Lung (tissue), 12 donors: ENCODE measurements around the gene CRMP1. TPM values are rescaled to one million over a fixed set of nuclear protein-coding genes. Genes with fewer than 3 reads are reported as not detected.

Experiments
- ATAC-seq: fragments of 200-7000 bp; cut with Tn5 transposase; one replicate; pipeline ENCODE4 v1.9.1; 2020; ENCODE audit warnings: moderate number of reproducible peaks; ENCODE audit not compliant: insufficient read depth, low FRiP score
- DNase-seq, 3 donors: peaks; one replicate each; pipeline ENCODE4 v3.0.0-alpha.2; 2013 to 2017
- H3K27ac ChIP-seq, 2 donors: one replicate each; pipeline ENCODE4 v1.5.1; 2013; ENCODE audit warnings: mild to moderate bottlenecking in 2 of 2, moderate library complexity in 2 of 2, control low read depth in 1 of 2, inconsistent platforms in 1 of 2, low read depth in 1 of 2, low read length in 1 of 2
- H3K27me3 ChIP-seq, 3 donors: one replicate each; pipeline ENCODE4 v1.5.1; 2013; ENCODE audit warnings: low read length in 2 of 3; ENCODE audit not compliant: control insufficient read depth in 3 of 3, insufficient read depth in 3 of 3
- H3K36me3 ChIP-seq, 4 donors: one replicate each; pipeline ENCODE4 v1.5.1; 2013; ENCODE audit warnings: low read length in 4 of 4, mild to moderate bottlenecking in 1 of 4, moderate library complexity in 1 of 4; ENCODE audit not compliant: control insufficient read depth in 4 of 4, insufficient read depth in 4 of 4
- H3K4me1 ChIP-seq, 5 donors: one replicate each; pipeline ENCODE4 v1.5.1; 2013; ENCODE audit warnings: low read length in 5 of 5, mild to moderate bottlenecking in 2 of 5, moderate library complexity in 1 of 5; ENCODE audit not compliant: control insufficient read depth in 5 of 5, insufficient read depth in 5 of 5
- H3K4me3 ChIP-seq: one replicate; pipeline ENCODE4 v1.5.1; 2013; ENCODE audit warnings: mild to moderate bottlenecking, control low read depth, moderate library complexity
- H3K9ac ChIP-seq, 2 donors: one replicate each; pipeline ENCODE4 v1.5.1; 2013; ENCODE audit warnings: low read length in 2 of 2, control low read depth in 1 of 2; ENCODE audit not compliant: insufficient read depth in 1 of 2
- H3K9me3 ChIP-seq, 4 donors: one replicate each; pipeline ENCODE4 v1.5.1; 2013; ENCODE audit warnings: low read length in 3 of 4, mild to moderate bottlenecking in 1 of 4, moderate library complexity in 1 of 4; ENCODE audit not compliant: control insufficient read depth in 4 of 4, insufficient read depth in 3 of 4
- CTCF ChIP-seq: IDR thresholded peaks from 2 replicates; pipeline ENCODE4 v1.5.1; 2012; ENCODE audit warnings: mild to moderate bottlenecking; ENCODE audit errors: control extremely low read depth, extremely low read depth
- WGBS, 2 donors: extraction: QIAGEN DNeasy Blood & Tissue Kit; methylation state at CpG; one replicate each; pipeline ENCODE4 v1.1.7; 2013; 5-methylcytosine and 5-hydroxymethylcytosine counted together
- polyA plus RNA-seq, 2 donors: library from polyadenylated mRNA; stranded (reverse); fragments of 200-250 nt; gene quantifications; one replicate each; pipeline ENCODE4 v1.2.1, GENCODE V29; 2013
- total RNA-seq, 2 donors: library from RNA; depleted of rRNA in 1 of 2; stranded (reverse); fragments of >200 nt in 1 of 2; gene quantifications; one replicate each; pipeline ENCODE4 v1.2.1, GENCODE V29; 2014 to 2021
- donor health status: control.
- donor health status: control.
- donor health status: Bipolar disorder and iron deficiency.
- donor health status: healthy.
- donor health status: DM: yes; HTN: yes; CAD: no.

Gene CRMP1
- total and polyA plus RNA-seq, 4 donors, result 2.1 to 24.4 (median 4.6) TPM

- Histone ChIP-seq H3K27ac (no peak overlapping the region), H3K4me3 (no peak overlapping the region), H3K36me3 (no peaks in the 10 kb centered on the region), H3K9me3 (peaks cover 0 to 6% (median 0%) of the 10 kb centered on the region in 4 donors), H3K27me3 (peaks cover 0 to 11% (median 7%) of the 10 kb centered on the region in 3 donors), H3K4me1 (no peaks in the 10 kb centered on the region), H3K9ac (no peak overlapping the region)
- 78 to 87% methylated on average over 16 of the region's 16 CpGs for WGBS, 2 donors
- no peak for TF ChIP-seq CTCF
- ATAC-seq, result no peak
- DNase-seq, result no peak
Measured at GRCh38 chr4:5925419-5926200, 32.7 kb upstream of the CRMP1 start.

- WGBS, 2 donors, result 76 to 81% methylated on average over 12 of the region's 12 CpGs
- H3K9ac ChIP-seq, result no peak overlapping the region
- H3K9me3 ChIP-seq, result peaks cover 0 to 6% (median 0%) of the 10 kb centered on the region in 4 donors
- H3K36me3 ChIP-seq, result no peaks in the 10 kb centered on the region
- H3K27me3 ChIP-seq, result peaks cover 0 to 7% (median 4%) of the 10 kb centered on the region in 3 donors
- H3K4me3 ChIP-seq, result no peak overlapping the region
- ATAC-seq (no peak), DNase-seq (no peak)
- no peaks in the 10 kb centered on the region for H3K4me1 ChIP-seq
- TF ChIP-seq CTCF, result no peak
- H3K27ac ChIP-seq, result no peak overlapping the region
Measured at GRCh38 chr4:5924461-5925125, 31.7 kb upstream of the CRMP1 start.

GRCh38 chr4:5923376-5923775 is 30.5 kb upstream of the CRMP1 start:
- Histone ChIP-seq H3K9ac (no peak overlapping the region), H3K4me1 (no peaks in the 10 kb centered on the region), H3K9me3 (peaks cover 0 to 6% (median 0%) of the 10 kb centered on the region in 4 donors), H3K27ac (no peak overlapping the region), H3K36me3 (no peaks in the 10 kb centered on the region), H3K4me3 (no peak overlapping the region), H3K27me3 (peaks cover 0 to 7% (median 4%) of the 10 kb centered on the region in 3 donors)
- no peak for ATAC-seq
- WGBS, 2 donors, result 73 to 74% methylated on average over 6 of the region's 6 CpGs
- DNase-seq, result no peak
- no peak for TF ChIP-seq CTCF
